IPS DF 4.7 (cell line): ENCODE results near the gene PNMA5.
"Not testable (repeated sequence)": the region's sequence is repeated elsewhere in the genome, so short reads cannot be mapped to it uniquely, and the experiment has no call there.

Experiments used
- DNase-seq: peaks from one replicate; pipeline ENCODE4 v3.0.0-alpha.2; 2013; ENCODE audit warnings: low spot score; ENCODE audit errors: extremely low read depth

PNMA5 gene

DNA sequence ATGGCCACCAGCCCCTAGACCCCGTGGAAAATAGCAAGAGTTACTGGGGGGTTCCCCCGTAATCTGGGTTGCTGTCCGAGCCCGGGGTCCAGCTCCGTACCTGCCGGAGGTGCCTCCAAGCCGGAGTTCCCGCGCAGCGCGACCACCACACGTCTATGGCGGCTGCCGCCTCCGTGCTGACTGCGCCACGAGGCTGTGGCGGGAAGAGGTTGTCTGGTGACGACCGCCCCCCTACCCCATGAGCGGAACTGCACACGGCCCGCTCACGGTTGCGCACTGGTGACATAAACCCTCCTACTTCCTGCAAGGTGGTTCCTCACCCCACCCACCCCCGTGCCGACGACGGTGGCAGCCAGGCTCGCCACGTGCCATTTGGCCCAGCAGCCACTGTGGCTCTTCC is at the start of gene PNMA5:
TSS of gene PNMA5 (minus strand) at position 184 of the 400 bp plus-strand sequence. CDS start 2,518 bp downstream, outside the sequence.
- DNase-seq: no peak

DNA sequence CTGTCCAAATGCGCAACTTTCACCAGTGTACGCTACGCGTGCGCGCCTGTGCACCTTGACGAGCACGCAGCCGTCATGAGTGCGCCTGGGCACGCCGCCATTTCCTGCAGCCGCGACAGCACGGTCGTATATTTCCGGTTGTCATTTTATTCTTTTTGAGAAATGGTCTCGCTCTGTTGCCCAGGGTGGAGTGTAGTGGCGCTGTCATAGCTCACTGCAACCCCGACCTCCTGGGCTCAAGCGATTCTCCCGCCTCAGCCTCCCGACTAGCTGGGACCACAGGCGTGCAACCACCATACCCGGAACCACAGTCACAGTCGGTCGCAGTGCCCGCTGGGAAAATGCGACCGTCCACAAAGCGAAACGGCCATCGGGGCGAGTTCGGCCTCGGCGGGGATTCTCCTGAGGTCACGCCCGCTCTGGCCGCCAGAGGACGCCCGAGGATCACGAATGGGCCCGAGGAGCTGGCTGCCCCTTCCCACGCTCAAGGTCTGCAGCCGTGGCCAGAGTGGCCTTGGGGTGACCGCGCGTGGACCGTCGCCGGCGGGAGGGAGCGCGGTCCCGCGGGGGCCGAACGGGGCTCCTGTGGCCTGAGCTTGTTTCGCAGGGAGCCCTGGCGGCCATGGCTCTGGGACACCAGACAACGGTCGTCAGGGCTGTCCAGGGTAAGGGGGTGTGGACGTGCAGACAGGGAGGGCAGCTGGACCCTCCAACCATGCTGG is 38.6 kb upstream of the PNMA5 start:
- DNase-seq: no peak

DNA sequence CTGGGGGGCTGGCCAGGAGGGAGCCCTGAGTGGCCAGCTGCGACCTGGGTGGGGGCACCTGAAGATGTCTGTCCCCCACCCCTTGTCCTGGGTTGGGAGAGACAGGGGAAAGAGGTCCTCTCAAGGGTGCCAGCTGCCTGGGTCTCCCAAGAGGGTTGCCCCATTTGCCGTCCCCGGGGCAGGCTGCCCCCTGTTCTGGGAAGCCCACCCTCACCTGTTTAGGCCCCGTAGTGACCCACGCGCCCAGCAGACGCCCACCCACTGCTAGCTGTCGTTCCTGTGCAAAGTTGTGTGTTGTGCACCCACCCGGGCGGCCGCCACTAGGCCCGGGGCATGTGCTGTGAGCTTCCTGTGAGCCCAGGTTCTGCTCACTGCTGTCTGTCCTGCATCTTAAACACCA is 36.9 kb upstream of the PNMA5 start:
- no peak for DNase-seq

DNA sequence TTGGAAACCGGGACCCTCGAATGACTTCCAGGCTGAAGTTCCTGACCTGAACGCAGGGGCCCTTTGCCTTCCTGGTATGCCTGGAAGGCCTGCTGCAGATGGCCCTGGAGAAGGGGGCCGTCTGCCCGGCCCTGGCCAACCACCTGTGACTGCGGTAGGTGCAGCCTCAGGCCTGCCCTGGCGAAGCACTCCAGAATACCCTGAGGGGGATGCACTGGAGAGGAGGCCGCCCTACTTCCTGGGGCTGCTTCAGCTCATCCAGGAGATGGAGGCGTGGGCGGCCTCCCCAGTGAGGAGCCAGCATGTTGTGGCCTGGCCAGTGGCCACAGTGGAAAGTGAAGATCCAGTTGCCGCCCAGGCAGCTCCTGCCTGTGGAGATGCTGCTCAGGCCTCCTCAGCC is 36.0 kb upstream of the PNMA5 start:
- DNase-seq: no peak

DNA sequence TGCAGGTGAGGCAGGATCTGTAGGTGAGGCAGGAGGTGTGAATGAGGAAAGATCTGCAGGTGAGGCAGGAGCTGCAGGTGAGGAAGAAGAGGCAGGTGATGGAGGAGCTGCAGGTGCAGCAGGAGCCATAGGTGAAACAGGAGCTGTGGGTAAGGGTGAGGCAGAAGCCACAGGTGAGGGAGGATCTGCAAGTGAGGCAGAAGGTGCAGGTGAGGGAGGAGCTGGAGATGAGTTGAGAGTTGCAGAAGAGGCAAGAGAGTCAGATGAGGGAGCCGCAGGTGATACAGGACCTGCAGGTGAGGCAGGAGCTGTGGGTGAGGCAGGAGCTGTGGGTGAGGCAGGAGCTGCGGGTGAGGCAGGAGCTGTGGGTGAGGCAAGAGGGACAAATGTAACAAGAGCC is 35.2 kb upstream of the PNMA5 start:
- no peak for DNase-seq

DNA sequence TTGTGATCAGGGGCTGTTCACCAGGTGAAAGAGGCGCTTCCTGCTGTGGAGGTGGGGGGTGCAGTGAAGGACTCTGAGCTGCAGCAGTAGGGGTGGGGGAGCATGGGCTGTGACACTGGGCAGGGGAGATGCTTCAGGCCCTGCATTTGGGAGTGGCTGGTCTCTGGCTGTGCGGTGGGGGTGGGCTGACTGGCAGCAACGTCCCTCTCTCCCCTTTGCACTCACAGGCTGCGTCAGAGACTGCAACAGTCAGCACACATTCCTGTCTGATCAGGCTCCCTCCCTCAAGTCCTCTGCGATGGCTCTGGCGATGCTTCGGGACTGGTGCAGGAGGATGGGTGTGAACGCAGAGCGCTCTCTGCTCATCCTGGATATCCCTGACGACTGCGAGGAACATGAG is 34.6 kb upstream of the PNMA5 start:
- DNase-seq: not testable (repeated sequence)

DNA sequence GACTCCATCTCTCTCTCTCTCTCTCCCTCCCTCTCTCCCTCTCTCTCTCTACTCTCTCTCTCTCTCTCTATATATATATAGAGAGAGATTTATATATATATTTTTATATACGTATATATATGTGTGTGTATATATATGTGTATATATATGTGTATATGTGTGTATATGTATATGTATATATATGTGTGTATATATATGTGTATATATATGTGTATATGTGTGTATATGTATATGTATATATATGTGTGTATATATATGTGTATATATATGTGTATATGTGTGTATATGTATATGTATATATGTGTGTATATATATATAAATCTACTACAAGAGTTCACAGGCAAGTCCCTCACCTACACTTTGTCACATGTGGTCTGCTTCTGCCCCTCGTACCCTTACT is 32.6 kb upstream of the PNMA5 start:
- DNase-seq: not testable (repeated sequence)

DNA sequence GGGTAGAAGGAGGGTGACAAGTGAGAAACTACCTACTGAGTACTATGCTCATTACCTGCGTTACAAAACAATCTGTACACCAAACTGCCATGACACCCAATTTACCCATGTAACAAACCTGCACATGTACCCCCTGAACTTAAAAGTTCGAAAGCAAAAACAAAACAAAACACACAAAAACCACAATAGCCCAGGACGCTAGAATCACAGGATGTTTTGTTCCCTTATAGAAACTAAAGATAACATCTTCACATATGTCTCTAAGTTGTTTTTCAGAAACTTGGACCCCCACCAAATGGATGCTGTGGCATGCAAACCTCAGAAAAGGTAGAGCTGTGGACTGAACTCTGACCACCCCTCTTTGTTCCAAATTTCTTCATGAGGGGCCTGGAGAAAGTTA is 25.2 kb upstream of the PNMA5 start:
- DNase-seq: no peak

DNA sequence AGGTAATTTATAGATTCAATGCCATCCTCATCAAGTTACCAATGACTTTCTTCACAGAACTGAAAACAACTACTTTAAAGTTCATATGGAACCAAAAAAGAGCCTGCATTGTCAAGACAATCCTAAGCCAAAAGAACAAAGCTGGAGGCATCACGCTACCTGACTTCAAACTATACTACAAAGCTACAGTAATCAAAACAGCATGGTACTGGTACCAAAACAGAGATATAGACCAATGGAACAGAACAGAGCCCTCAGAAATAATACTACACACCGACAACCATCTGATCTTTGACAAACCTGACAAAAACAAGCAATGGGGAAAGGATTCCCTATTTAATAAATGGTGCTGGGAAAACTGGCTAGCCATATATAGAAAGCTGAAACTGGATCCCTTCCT is 23.3 kb upstream of the PNMA5 start:
- DNase-seq: not testable (repeated sequence)

DNA sequence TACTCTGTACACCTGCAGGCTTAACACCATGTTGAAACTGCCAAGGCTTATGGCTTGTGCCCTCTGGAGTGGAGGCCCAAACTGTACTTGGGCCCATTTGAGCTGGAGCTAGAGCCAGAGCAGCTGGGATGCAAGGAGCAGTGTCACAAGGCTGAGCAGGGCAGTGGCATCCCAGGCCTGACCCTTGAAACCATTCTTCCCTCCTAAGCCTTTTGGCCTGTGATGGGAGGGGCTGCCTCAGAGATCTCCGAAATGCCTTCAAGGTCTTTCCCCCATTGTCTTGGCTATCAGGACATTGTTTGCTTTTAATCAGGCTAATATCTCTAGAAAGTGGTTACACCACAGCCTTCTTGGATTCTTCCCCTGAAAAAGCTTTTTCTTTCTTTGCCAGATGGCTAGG is 10.9 kb upstream of the PNMA5 start:
- DNase-seq: no peak

DNA sequence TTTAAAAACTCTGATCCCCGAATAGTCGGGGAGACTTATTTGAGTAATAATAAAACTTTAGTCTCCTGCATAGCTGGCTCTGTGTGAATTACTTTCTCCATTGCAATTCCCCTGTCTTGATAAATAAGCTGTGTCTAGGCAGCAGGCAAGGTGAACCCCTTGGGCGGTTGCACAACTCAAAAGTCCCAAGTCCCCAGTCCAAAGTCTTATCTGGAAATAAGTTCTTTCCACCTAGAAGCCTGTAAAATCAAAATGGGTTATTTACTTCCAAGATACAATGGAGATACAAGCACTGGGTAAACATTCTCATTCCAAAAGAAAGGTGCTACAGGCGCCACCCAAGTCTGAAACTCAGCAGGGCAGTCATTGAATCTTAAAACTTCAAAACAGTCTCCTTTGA is 10.1 kb upstream of the PNMA5 start:
- no peak for DNase-seq

DNA sequence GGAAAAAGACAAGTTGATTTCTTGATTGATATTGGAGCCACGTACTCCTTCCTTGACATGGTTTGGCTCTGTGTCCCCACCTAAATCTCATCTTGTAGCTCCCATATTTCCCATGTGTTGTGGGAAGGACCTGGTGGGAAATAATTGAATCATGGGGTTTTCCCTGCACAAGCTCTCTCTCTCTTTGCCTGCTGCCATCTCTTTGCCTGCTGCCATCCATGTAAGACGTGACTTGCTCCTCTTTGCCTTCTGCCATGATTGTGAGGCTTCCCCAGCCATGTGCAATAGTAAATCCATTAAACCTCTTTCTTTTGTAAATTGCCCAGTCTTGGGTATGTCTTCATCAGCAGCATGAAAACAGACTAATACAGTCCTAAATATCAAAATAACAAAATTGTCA is 8.3 kb upstream of the PNMA5 start:
- not testable (repeated sequence) for DNase-seq

DNA sequence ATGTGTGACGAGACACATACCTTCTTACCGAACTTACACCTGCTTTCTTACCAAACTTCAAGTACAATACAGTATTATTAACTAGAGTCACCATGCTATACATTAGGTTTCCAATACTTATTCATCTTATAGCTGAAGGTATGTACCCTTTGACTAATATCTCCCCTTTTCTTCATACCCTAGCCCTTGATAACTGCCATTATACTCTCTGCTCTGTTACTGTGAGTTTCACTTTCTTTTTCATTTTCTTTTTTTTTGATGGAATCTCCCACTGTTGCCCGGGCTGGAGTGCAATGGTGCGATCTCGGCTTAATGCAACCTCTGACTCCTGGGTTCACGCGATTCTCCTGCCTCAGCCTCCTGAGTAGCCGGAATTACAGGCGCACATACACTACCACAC is 3.4 kb upstream of the PNMA5 start:
- DNase-seq: no peak

DNA sequence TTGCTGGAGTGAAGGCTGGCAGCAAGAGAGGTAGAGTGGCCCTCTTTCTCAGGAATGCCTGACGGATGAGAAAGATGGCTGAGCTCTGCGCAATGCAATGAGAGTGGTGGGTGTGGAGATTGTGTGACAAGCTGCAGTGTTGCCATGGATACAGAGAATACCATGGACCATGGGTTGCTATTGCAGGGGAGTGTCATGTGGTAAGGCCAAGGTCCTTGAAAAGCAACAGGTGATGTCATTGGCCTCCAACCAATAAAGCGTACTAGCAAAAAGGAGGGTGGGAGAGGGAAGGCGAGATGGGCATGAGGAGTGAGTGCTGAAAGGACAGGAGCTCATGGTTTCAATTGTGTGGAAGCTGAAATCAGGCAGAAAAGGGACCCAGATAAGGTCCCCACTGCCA is 1.8 kb downstream of the PNMA5 start:
- no peak for DNase-seq

DNA sequence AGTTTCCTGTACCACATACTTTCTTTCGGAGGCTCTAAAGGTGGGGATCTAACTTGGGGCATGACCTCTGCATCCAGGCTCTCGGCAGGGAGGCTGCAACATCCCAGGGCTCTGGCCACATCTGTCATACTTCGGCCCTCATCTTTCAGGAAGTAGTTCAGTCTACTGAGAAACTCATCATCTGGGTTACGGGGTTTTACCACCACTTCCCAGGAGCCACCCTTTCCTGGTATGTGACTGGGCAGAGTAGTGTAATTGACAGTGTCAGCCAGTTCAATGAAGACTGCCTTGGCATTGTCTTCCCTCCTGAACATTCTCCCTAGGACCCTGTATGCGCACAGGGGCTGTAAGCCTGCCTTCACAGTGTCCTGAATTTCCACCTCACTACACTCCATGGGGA is 2.8 kb downstream of the PNMA5 start:
- no peak for DNase-seq

DNA sequence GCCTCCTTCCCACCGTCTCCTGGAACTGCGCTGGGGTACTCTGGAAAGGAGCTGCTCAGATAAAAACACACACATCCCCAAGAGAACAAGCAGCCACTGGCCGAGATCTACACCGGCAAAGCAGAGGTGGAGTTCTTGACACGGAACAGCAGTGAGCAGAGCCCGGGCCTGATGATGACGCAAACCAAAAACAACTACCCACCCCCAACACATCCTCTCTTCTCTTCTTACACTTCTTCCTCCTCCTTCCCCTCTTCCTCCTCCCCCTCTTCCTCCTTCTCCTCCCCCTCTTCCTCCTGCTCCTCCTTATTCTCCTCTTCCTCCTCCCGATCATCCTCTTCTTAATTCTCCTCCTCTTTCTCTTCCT is 4.6 kb downstream of the PNMA5 start:
- no peak for DNase-seq

DNA sequence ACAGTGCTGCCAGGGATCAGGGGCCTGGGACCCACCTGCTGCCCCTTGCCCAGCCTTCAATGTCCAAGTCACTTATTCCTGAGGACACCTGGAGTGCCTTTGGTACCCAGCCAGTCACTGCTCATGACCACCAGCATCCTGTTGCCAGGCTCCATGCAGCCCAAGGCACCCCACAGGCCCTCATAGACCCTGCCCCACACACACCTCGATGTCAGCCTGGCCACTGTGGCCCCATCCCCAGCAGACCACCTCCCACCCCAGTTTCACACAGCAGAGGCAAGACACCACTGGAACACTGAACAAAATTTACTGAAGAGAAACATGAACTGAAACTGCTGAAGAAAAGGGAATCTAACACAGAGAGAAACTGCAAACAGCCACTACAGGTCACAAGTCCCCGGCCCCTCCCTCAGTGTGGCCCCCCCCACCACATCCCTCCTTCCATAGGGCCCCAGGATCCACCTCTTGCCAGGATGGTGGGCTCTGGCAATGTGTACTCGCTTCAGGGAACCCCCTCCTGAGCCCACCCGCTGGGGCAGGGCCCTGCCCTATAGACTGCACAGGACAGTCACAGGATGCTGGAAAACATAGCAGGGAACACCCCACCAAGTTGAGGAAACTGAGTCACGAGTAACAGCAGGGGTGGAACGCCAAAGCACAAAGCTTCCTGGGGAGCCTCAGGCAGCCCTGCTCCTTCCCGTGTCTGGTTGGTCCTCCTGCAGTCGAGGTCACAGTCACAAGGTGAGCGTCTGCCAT is 5.2 kb downstream of the PNMA5 start:
- DNase-seq: no peak

DNA sequence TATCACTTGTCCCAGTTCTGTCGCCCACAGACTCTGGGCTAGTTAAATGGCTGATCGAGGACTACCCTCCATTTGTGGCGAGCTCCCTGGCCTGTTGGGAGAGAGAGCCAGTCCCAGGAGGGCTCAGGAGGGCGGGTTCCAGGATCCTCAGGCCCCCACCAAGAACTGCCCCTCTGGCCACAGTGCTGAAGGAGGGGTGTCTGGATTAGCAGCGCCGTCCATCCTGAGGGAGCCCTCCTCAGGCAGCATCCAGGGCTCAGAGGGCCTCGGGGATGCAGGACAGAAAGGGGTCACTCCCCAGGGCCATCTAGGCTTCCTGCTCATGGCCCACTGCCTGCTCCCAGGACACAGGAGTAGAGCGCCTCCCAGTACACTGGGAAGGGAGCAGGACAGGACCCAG is 6.1 kb downstream of the PNMA5 start:
- no peak for DNase-seq

DNA sequence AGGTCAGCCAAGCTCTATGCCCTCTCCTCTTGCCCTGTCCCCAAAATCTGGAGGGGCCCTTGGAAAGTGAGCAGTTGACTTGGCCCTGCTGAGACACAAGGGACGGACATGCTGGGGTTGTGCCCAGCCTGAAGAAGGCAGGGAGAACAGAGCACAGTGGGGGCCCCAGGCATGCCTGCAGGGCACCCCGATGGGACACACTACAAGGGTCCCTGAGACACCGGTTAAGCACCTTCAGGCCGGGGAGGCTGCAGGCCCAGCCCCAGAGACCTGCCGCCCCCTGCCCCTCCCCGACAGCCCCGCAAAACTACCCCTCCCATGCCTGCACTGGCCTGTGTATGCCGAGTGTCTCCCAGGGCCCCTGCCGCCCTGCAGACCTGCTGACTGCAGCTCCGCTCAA is 6.8 kb downstream of the PNMA5 start:
- not testable (repeated sequence) for DNase-seq

DNA sequence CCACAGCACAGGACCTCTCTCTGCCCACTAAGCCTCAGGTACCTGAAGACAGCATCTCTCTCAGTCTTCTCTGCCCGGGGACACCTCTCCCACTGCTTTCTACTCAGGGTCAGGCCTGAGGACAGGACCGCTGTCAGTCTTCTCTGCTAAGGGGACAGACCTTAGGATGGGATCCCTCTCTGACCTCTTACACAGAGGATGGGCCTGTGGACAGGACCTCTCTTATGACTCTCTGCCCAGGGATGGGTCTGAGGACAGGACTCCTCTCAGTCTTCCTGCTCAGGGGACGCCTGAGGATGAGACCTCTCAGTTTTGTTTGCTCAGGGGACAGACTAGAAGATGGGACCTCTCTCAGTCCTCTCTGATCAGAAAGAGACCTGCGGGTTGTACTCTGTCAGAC is 8.5 kb downstream of the PNMA5 start:
- DNase-seq: not testable (repeated sequence)

DNA sequence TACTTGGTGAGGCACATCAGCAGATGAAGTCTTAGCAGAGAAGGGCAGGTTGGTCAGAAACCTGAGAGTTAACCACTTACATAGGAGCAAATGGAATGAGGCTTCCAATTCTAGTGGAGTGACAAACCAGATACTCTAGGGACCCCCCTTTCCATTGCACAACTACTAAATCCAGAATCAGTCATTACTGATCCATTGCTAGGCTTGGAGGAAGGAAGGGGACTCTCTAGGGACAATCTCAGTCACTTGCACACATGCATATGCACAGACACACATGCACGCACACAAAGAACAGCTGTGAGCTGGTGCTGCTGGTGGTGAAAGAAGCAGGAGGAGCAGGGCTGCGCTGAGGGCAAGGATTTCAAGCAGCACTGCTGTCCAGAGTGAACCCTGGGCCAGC is 25.7 kb downstream of the PNMA5 start:
- no peak for DNase-seq

DNA sequence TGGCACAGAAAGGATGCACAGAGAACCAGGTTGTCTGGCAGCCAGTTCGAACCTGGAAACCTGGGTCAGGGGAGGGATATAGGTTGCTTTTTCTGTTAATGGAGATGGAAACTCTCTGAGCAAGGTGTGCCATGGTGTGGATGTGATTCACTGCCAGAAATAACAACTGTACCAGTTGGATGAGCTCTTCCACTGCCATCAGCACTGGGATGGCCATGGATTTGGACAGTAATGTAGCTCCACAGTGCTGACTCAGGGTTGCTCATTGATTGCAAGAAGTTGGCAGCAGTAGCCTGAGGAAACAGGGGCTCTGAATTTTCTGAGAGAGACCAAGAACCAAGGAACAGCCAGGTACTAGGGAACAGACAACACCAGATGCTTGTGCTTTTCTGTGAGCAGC is 33.8 kb downstream of the PNMA5 start:
- DNase-seq: no peak

DNA sequence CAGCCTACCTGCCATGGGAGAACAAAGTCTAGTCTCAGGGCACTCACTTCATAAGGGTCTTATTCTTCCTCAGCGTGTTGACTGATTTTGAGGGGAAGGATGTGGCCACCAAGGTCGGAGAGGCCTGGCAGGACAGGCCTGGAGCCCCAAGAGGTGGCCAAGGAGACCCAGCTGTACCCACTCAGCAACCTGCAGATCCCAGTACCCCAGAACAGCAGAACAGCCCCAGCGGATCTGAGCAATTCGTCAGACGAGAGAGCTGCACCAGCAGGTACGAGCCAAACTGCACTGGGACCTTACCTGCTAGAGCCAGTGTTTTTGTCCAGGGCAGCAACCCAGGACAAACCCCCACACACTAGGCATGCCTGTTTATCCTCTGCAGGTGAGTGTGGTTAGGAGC is 34.3 kb downstream of the PNMA5 start:
- no peak for DNase-seq
